GM12801 (cell line): ENCODE data around the gene YLPM1.

Source experiments
- CTCF ChIP-seq: IDR thresholded peaks from one replicate; pipeline ENCODE4 v1.5.1; 2011; ENCODE audit warnings: control low read depth; ENCODE audit not compliant: insufficient read length; ENCODE audit errors: extremely low read depth

Gene YLPM1

GRCh38 chr14:74856366-74856765 lies 93.2 kb downstream of the YLPM1 start:
- TF ChIP-seq CTCF: no peak

- TF ChIP-seq CTCF: no peak
Observed at GRCh38 chr14:74858022-74858421, 94.9 kb downstream of the YLPM1 start.

- no peak for TF ChIP-seq CTCF
Observed at GRCh38 chr14:74859757-74860552, 96.8 kb downstream of the YLPM1 start.

- no peak for TF ChIP-seq CTCF
Observed at GRCh38 chr14:74860899-74861733, 98.0 kb downstream of the YLPM1 start.

GRCh38 chr14:74861734-74862090 lies 98.6 kb downstream of the YLPM1 start:
- TF ChIP-seq CTCF: no peak

GRCh38 chr14:74863274-74863673 lies 100.2 kb downstream of the YLPM1 start:
- no peak for TF ChIP-seq CTCF

- no peak for TF ChIP-seq CTCF
Observed at GRCh38 chr14:74864198-74864597, 101.1 kb downstream of the YLPM1 start.
